Measurements from ENCODE around the gene FRRS1L. TPM values are rescaled to one million over a fixed set of nuclear protein-coding genes. Genes with fewer than 3 reads are reported as not detected.
A peak's percentile ranks its signal among the peaks of the same experiment; 100 is the strongest.

FRRS1L gene
- total RNA-seq, 1 donor from 2014 or later, result 1.1 TPM

GRCh38 chr9:109198736-109199382 is 31.8 kb upstream of the FRRS1L start:
- Histone ChIP-seq H3K9ac (ENCODE audit: low read length) (no peak overlapping the region), H3K4me1 (ENCODE audit: insufficient read depth, low read length) (no peaks in the 10 kb centered on the region), H4K20me1 (ENCODE audit: insufficient read depth, low read length) (no peaks in the 10 kb centered on the region), H3K4me3 (ENCODE audit: insufficient read depth, low read depth, low read length) (no peak overlapping the region), H3K27me3 (ENCODE audit: insufficient read depth, low read length) (peaks cover 20% of the 10 kb centered on the region), H2AFZ (ENCODE audit: low read depth, low read length) (no peak overlapping the region), H3K36me3 (ENCODE audit: insufficient read depth, low read length) (no peaks in the 10 kb centered on the region), H3K9me3 (ENCODE audit: insufficient read depth, low read depth, low read length) (no peaks in the 10 kb centered on the region), H3K79me2 (ENCODE audit: insufficient read depth, low read length) (no peaks in the 10 kb centered on the region), H3K4me2 (ENCODE audit: low read length) (no peak overlapping the region), H3K27ac (ENCODE audit: low read depth, low read length) (no peak overlapping the region)
- Mint-ChIP-seq H3K36me3 (ENCODE audit: low read depth, unreplicated experiment) (no peaks in the 10 kb centered on the region), H3K4me3 (ENCODE audit: unreplicated experiment) (no peak overlapping the region), H3K9me3 (ENCODE audit: unreplicated experiment) (no peaks in the 10 kb centered on the region), H3K27ac (ENCODE audit: unreplicated experiment) (no peak overlapping the region), H3K27me3 (ENCODE audit: low read depth, unreplicated experiment) (peaks cover 9% of the 10 kb centered on the region), H3K4me1 (ENCODE audit: low read depth, unreplicated experiment) (no peaks in the 10 kb centered on the region)
- TF ChIP-seq EZH2 (IDR thresholded peaks at IDR 0.05; ENCODE audit: insufficient read depth, low read length), result no peak
- TF ChIP-seq, protein P1, sequence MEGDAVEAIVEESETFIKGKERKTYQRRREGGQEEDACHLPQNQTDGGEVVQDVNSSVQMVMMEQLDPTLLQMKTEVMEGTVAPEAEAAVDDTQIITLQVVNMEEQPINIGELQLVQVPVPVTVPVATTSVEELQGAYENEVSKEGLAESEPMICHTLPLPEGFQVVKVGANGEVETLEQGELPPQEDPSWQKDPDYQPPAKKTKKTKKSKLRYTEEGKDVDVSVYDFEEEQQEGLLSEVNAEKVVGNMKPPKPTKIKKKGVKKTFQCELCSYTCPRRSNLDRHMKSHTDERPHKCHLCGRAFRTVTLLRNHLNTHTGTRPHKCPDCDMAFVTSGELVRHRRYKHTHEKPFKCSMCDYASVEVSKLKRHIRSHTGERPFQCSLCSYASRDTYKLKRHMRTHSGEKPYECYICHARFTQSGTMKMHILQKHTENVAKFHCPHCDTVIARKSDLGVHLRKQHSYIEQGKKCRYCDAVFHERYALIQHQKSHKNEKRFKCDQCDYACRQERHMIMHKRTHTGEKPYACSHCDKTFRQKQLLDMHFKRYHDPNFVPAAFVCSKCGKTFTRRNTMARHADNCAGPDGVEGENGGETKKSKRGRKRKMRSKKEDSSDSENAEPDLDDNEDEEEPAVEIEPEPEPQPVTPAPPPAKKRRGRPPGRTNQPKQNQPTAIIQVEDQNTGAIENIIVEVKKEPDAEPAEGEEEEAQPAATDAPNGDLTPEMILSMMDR (IDR thresholded peaks at IDR 0.05; ENCODE audit: insufficient read depth, low read depth, low read length), result no peak
- DNase-seq (ENCODE audit: low read depth), result no peak
- FAIRE-seq, result no peak

DNA sequence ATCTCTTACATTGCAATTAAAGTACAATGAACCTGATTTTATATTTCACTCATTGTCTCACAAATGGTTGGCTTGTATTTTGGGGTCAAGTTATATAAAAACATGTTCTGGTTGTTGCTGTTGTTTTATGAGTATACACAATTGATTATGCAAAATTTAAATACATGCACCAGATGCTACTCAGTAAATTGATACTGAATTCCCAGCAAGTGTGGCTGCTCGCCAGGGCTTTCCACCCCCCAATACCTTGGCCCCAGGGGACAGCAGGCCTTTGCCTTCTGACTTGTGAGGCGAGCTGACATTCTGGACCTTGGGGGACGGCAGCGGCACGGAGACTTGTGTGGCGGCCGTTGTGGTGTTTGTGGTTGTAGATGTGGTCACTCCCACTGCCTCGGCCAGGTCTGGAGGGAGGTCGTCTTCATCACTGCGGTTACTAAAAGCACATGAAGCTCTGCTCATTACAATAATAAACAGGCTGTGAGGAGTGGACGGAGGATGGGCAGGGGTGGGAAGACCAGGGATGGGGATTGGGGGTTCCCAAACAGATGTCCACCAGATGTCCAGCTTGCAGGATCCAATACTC is 27.0 kb upstream of the FRRS1L start:
- Mint-ChIP-seq H3K4me1 (ENCODE audit: low read depth, unreplicated experiment) (peaks cover 4% of the 10 kb centered on the region), H3K36me3 (ENCODE audit: low read depth, unreplicated experiment) (no peaks in the 10 kb centered on the region), H3K27ac (ENCODE audit: unreplicated experiment) (no peak overlapping the region), H3K4me3 (ENCODE audit: unreplicated experiment) (no peak overlapping the region), H3K9me3 (ENCODE audit: unreplicated experiment) (no peaks in the 10 kb centered on the region), H3K27me3 (ENCODE audit: low read depth, unreplicated experiment) (peaks cover 13% of the 10 kb centered on the region)
- TF ChIP-seq, protein P1 (IDR thresholded peaks at IDR 0.05; ENCODE audit: insufficient read depth, low read depth, low read length), result no peak
- H3K4me2 ChIP-seq (ENCODE audit: low read length), result no peak overlapping the region
- DNase-seq (ENCODE audit: low read depth), result peak; percentile 43
- peaks cover 22% of the 10 kb centered on the region for H3K27me3 ChIP-seq (ENCODE audit: insufficient read depth, low read length)
- H3K9ac ChIP-seq (ENCODE audit: low read length), result no peak overlapping the region
- H3K79me2 ChIP-seq (ENCODE audit: insufficient read depth, low read length), result no peaks in the 10 kb centered on the region
- H3K9me3 ChIP-seq (ENCODE audit: insufficient read depth, low read depth, low read length), result no peaks in the 10 kb centered on the region
- H4K20me1 ChIP-seq (ENCODE audit: insufficient read depth, low read length), result no peaks in the 10 kb centered on the region
- no peak overlapping the region for H2AFZ ChIP-seq (ENCODE audit: low read depth, low read length)
- no peak for FAIRE-seq
- H3K27ac ChIP-seq (ENCODE audit: low read depth, low read length), result no peak overlapping the region
- H3K36me3 ChIP-seq (ENCODE audit: insufficient read depth, low read length), result no peaks in the 10 kb centered on the region
- H3K4me1 ChIP-seq (ENCODE audit: insufficient read depth, low read length), result peaks cover 8% of the 10 kb centered on the region
- H3K4me3 ChIP-seq (ENCODE audit: insufficient read depth, low read depth, low read length), result no peak overlapping the region

DNA sequence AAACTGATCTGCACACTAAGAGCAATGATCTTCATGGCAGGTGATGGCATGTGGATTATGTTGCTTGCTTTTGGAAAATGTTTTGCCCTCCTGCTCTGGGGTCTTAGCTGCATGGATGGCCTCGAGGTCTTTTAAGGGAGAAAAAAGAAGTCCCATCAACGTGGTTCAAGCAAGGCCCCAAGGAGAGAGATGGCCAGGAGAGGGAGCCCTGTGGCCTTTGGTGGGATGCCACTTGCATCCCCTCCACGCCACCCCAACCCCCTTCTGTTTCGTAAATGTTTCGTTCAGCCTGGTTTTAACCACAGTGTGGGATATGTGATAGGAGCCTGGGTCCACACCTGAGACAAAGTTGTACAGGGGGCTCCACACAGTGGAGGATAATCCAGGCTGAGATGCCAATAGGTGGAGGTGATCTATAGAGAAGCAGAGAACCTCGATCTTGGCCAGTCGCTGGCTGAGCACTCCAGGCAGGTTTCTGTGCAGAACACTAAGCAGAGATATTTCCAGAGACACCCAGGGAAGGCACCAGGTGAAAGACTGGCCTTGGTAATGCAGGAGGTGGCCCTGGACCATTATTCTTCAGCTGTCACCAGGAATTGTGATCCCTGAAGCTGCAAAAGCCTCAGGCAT is 25.8 kb upstream of the FRRS1L start:
- H3K4me3 Mint-ChIP-seq (ENCODE audit: unreplicated experiment), result no peak overlapping the region
- Histone ChIP-seq H4K20me1 (ENCODE audit: insufficient read depth, low read length) (no peaks in the 10 kb centered on the region), H3K36me3 (ENCODE audit: insufficient read depth, low read length) (no peaks in the 10 kb centered on the region), H3K4me2 (ENCODE audit: low read length) (no peak overlapping the region), H3K79me2 (ENCODE audit: insufficient read depth, low read length) (no peaks in the 10 kb centered on the region), H3K4me3 (ENCODE audit: insufficient read depth, low read depth, low read length) (no peak overlapping the region), H3K27me3 (ENCODE audit: insufficient read depth, low read length) (peaks cover 14% of the 10 kb centered on the region), H3K9me3 (ENCODE audit: insufficient read depth, low read depth, low read length) (no peaks in the 10 kb centered on the region), H2AFZ (ENCODE audit: low read depth, low read length) (no peak overlapping the region), H3K9ac (ENCODE audit: low read length) (no peak overlapping the region), H3K27ac (ENCODE audit: low read depth, low read length) (no peak overlapping the region), H3K4me1 (ENCODE audit: insufficient read depth, low read length) (peaks cover 8% of the 10 kb centered on the region)
- H3K9me3 Mint-ChIP-seq (ENCODE audit: unreplicated experiment), result no peaks in the 10 kb centered on the region
- H3K36me3 Mint-ChIP-seq (ENCODE audit: low read depth, unreplicated experiment), result no peaks in the 10 kb centered on the region
- H3K27me3 Mint-ChIP-seq (ENCODE audit: low read depth, unreplicated experiment), result peaks cover 13% of the 10 kb centered on the region
- no peak for DNase-seq (ENCODE audit: low read depth)
- TF ChIP-seq, protein P1 (IDR thresholded peaks at IDR 0.05; ENCODE audit: insufficient read depth, low read depth, low read length), result peak; percentile 26
- TF ChIP-seq EZH2 (IDR thresholded peaks at IDR 0.05; ENCODE audit: insufficient read depth, low read length), result no peak
- H3K27ac Mint-ChIP-seq (ENCODE audit: unreplicated experiment), result no peak overlapping the region
- FAIRE-seq, result no peak
- H3K4me1 Mint-ChIP-seq (ENCODE audit: low read depth, unreplicated experiment), result peaks cover 4% of the 10 kb centered on the region

Data from astrocyte (in vitro differentiated cells and primary cell).